ENCODE measurements around the gene TUBB2B. TPM values are rescaled to one million over a fixed set of nuclear protein-coding genes. Genes with fewer than 3 reads are reported as not detected.

The TUBB2B gene
- total RNA-seq, 1 experiment from 2014 or later = 0.86 TPM

GRCh38 chr6:3217286-3217685 lies 10.2 kb downstream of the TUBB2B start (continued):
- no peak for TF ChIP-seq REST (IDR thresholded peaks at IDR 0.05; ENCODE audit: low read depth)

- no peak for ATAC-seq
- Histone ChIP-seq H3K27me3 (ENCODE audit: insufficient read depth, low read length) (no peaks in the 10 kb centered on the region), H3K4me3 (replicated peaks in 1 of 2; ENCODE audit: low read depth in 1 of 2, low read length in 2 of 2) (no peak overlapping the region), H3K79me2 (ENCODE audit: insufficient read depth, low read length) (no peaks in the 10 kb centered on the region), H3K4me1 (ENCODE audit: control insufficient read depth in 1 of 2, insufficient read depth in 2 of 2, low read length in 2 of 2) (peaks cover 0 to 3% of the 10 kb centered on the region in 2 experiments; a peak in 3 of 4 replicates), H3K9me3 (ENCODE audit: control insufficient read depth in 1 of 2, insufficient read depth in 1 of 2, low read depth in 1 of 2, low read length in 2 of 2) (no peaks in the 10 kb centered on the region), H3K9me2 (ENCODE audit: insufficient read depth) (no peaks in the 10 kb centered on the region), H2AFZ (ENCODE audit: low read depth, low read length, poor library complexity, severe bottlenecking) (no peak overlapping the region), H3K9ac (ENCODE audit: low read length) (no peak overlapping the region), H4K20me1 (ENCODE audit: insufficient read depth) (no peaks in the 10 kb centered on the region), H3K36me3 (ENCODE audit: control insufficient read depth in 1 of 2, insufficient read depth in 2 of 2, low read length in 2 of 2) (no peaks in the 10 kb centered on the region), H3K4me2 (ENCODE audit: low read length) (no peak overlapping the region), H3K27ac (ENCODE audit: low read depth, low read length) (no peak overlapping the region)
- ChIA-PET CTCF (no interaction called here), POLR2A (no interaction called here), RAD21 (ENCODE audit: low non-redundant PET in 1 of 2, low total read pairs in 2 of 2, uncharacterized antibody in 2 of 2, unreplicated experiment in 2 of 2) (no interaction called here)
- TF ChIP-seq POLR2A (IDR thresholded peaks at IDR 0.05; ENCODE audit: borderline replicate concordance, extremely low read depth, insufficient read depth, insufficient read length) (no peak), ZNF274 (IDR thresholded peaks at IDR 0.05; ENCODE audit: low read depth, low read length) (no peak), YY1 (IDR thresholded peaks at IDR 0.05; ENCODE audit: extremely low read depth, insufficient replicate concordance, low read depth, low read length) (no peak), FOSL1 (IDR thresholded peaks at IDR 0.05; ENCODE audit: low read depth) (no peak), REST (IDR thresholded peaks at IDR 0.05; ENCODE audit: low read depth) (no peak), EZH2phosphoT487 (IDR thresholded peaks at IDR 0.05; ENCODE audit: borderline replicate concordance) (no peak), ZFX (IDR thresholded peaks at IDR 0.05) (no peak), CBX3 (IDR thresholded peaks at IDR 0.05; ENCODE audit: low read depth) (no peak), ELF1 (IDR thresholded peaks at IDR 0.05; ENCODE audit: borderline replicate concordance, low read depth) (no peak), SP1 (IDR thresholded peaks at IDR 0.05; ENCODE audit: low read depth) (no peak)
- TF ChIP-seq, protein P1, sequence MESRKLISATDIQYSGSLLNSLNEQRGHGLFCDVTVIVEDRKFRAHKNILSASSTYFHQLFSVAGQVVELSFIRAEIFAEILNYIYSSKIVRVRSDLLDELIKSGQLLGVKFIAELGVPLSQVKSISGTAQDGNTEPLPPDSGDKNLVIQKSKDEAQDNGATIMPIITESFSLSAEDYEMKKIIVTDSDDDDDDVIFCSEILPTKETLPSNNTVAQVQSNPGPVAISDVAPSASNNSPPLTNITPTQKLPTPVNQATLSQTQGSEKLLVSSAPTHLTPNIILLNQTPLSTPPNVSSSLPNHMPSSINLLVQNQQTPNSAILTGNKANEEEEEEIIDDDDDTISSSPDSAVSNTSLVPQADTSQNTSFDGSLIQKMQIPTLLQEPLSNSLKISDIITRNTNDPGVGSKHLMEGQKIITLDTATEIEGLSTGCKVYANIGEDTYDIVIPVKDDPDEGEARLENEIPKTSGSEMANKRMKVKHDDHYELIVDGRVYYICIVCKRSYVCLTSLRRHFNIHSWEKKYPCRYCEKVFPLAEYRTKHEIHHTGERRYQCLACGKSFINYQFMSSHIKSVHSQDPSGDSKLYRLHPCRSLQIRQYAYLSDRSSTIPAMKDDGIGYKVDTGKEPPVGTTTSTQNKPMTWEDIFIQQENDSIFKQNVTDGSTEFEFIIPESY (IDR thresholded peaks at IDR 0.05; ENCODE audit: extremely low read depth, insufficient replicate concordance, low read length) = no peak
- TF ChIP-seq, protein P2, sequence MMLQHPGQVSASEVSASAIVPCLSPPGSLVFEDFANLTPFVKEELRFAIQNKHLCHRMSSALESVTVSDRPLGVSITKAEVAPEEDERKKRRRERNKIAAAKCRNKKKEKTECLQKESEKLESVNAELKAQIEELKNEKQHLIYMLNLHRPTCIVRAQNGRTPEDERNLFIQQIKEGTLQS (IDR thresholded peaks at IDR 0.05) = no peak
- TF ChIP-seq, protein P3, sequence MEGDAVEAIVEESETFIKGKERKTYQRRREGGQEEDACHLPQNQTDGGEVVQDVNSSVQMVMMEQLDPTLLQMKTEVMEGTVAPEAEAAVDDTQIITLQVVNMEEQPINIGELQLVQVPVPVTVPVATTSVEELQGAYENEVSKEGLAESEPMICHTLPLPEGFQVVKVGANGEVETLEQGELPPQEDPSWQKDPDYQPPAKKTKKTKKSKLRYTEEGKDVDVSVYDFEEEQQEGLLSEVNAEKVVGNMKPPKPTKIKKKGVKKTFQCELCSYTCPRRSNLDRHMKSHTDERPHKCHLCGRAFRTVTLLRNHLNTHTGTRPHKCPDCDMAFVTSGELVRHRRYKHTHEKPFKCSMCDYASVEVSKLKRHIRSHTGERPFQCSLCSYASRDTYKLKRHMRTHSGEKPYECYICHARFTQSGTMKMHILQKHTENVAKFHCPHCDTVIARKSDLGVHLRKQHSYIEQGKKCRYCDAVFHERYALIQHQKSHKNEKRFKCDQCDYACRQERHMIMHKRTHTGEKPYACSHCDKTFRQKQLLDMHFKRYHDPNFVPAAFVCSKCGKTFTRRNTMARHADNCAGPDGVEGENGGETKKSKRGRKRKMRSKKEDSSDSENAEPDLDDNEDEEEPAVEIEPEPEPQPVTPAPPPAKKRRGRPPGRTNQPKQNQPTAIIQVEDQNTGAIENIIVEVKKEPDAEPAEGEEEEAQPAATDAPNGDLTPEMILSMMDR (IDR thresholded peaks at IDR 0.05 in 2 of 3, conservative IDR thresholded peaks at IDR 0.05 in 1 of 3; ENCODE audit: borderline replicate concordance in 1 of 3, insufficient read depth in 1 of 3, low read depth in 2 of 3, low read length in 2 of 3) = no peak
- BruUV-seq (replicated peaks) = no TSS peak
- intact Hi-C loops (cut with micrococcal nuclease) = no loop called here
- DNase-seq (ENCODE audit: low read depth, low spot score) = no peak
Measured at GRCh38 chr6:3214898-3215297, 12.6 kb downstream of the TUBB2B start.

Measured in HCT116 (cell line).